T-helper 17 cell (primary cell): Measurements from ENCODE around the gene FGD6. TPM values are rescaled to one million over a fixed set of nuclear protein-coding genes. Genes with fewer than 3 reads are reported as not detected.

Experiments
- ATAC-seq: fragments of 150-1000 bp; cut with Tn5 transposase; 2 replicates; pipeline ENCODE4 v1.10.0; 2021; ENCODE audit warnings: mild to moderate bottlenecking, moderate library complexity
- DNase-seq, 3 donors: peaks; one replicate each; pipeline versions ENCODE4 v3.0.0 to v3.0.0-alpha.2; 2020 to 2021
- H3K9me3 ChIP-seq: one replicate; pipeline ENCODE4 v1.7.0; 2013; ENCODE audit warnings: low read length, mild to moderate bottlenecking; ENCODE audit not compliant: control insufficient read depth, poor library complexity, severe bottlenecking
- H3K27ac Mint-ChIP-seq: one replicate; pipeline ENCODE4 v1.8.0; 2022; ENCODE audit warnings: mild to moderate bottlenecking, moderate library complexity, mixed read lengths
- H3K27me3 Mint-ChIP-seq: one replicate; pipeline ENCODE4 v1.8.0; 2022; ENCODE audit warnings: mixed read lengths
- H3K36me3 Mint-ChIP-seq: one replicate; pipeline ENCODE4 v1.8.0; 2022; ENCODE audit warnings: low read depth, mixed read lengths
- H3K4me1 Mint-ChIP-seq: one replicate; pipeline ENCODE4 v1.8.0; 2022; ENCODE audit warnings: mild to moderate bottlenecking, mixed read lengths
- H3K4me3 Mint-ChIP-seq: one replicate; pipeline ENCODE4 v1.8.0; 2022; ENCODE audit warnings: mild to moderate bottlenecking, moderate library complexity, mixed read lengths
- total RNA-seq, 4 donors: library from RNA in 2 of 4; stranded (reverse) in 2 of 4; gene quantifications; one replicate each; pipeline ENCODE4 v1.2.3 and lab custom pipeline; 2022 to 2026

Gene FGD6
- total RNA-seq, 2 donors from 2014 or later = 1.2 to 1.3 TPM

DNA sequence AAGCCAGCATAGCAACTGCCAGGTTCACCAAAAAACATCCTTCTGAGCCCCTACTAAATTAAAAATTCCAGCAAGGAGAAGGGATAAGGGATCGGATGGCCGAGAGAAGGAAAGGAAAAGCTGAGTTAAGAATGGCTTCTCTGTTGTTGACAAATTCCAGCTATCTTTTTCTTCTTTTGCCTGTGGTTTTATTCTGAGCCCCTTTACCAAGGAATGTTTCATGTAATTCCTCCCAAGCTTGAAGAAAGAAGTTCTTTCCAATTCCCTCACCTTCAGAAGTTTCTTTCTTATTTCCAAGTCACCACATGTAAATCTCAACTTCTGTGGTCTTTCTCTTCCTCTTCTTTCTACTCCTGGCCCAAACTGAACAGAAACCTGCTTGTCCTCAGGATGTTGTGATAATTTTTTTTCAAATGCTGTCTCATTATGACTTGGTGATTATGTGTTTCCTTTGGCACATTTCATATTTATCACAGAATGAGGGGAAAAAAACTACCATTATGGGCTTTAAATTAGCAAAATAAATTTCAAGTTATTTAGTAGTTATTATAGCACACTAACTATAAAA lies 40.0 kb downstream of the FGD6 start:
- Mint-ChIP-seq H3K4me1 (no peaks in the 10 kb centered on the region), H3K4me3 (no peak overlapping the region), H3K27me3 (no peaks in the 10 kb centered on the region), H3K27ac (no peak overlapping the region), H3K36me3 (no peaks in the 10 kb centered on the region)
- DNase-seq = no peak
- H3K9me3 ChIP-seq = no peaks in the 10 kb centered on the region
- no peak for ATAC-seq

DNA sequence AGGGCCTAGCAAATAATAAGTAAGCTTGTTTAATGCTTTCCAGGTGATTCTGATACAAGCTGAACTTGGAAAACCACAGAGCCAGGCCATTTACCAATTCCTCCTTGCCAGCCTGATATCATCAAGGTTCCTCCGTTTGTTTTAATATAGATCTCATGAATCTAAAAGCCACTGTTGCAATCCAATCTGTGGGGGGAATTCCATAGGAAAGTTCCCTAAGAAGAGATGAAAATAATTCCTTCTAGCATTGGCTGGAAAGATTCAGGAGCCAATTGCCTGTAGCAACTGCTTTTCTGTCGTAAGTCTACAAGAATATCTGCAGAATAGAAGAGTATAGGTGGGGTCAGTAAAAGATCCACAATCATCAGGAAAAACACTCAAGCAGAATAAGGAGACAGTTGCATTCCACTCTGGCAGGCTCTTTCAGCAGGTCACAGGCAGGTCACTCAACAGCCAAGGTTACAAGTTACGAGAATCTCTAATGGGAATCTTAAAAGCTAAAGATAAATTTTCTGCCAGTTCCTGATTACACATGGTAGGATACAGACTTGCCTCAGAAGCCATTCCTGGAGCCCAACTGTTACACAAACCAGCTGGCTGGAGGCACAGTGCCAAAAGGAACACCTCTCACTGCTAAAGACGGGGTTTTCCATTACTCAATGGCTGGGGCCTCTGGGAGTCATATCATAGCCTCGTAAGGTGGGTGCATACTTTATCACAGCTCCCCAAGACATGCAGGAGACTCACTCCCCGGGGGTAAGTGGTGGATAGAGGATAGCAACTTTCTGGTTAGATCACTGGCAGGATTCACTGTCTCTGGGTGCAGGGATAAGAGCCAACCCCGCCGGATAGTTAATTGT lies 43.6 kb downstream of the FGD6 start:
- H3K36me3 Mint-ChIP-seq = peaks cover 3% of the 10 kb centered on the region
- no peaks in the 10 kb centered on the region for H3K4me1 Mint-ChIP-seq
- H3K27ac Mint-ChIP-seq = no peak overlapping the region
- no peaks in the 10 kb centered on the region for H3K27me3 Mint-ChIP-seq
- no peaks in the 10 kb centered on the region for H3K9me3 ChIP-seq
- DNase-seq = no peak
- ATAC-seq = no peak
- no peak overlapping the region for H3K4me3 Mint-ChIP-seq

DNA sequence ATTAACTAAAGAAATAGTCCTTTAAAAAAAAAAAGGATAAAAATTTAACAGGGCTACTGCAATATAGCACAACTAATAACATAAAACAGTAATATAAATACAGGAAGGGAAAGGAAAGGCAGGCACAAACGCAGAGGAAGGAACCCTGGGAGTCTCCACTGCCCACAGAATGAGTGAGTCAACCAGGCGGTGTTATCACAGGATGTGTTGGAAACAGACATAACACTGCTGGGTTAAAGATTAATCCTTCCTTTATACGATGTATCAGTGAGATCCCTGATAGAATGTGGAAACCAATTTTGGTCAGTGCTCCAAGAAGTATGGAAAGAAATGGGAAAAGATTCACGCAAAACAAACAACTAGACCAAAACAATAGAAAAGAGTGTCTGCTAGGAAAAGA lies 47.9 kb downstream of the FGD6 start:
- DNase-seq = no peak
- H3K36me3 Mint-ChIP-seq = peaks cover 3% of the 10 kb centered on the region

DNA sequence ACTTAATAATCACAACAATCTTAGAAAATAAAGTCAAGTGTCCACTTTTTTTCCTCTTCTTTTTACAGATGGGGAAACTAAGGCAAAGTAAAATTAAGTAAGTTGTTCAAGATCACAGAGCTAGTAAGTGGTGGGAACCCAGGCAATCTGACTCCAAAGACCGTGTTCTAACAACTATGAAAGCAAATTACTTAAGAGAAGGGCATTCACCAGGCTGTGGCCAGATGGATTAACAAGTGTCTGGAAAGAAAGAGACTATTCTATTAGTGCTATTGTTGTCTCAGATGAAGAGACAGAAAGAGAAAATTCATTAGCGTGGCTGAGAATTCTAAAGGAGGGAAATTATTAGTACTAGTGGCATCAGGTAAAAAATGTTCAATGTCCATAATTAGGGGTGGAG lies 48.5 kb downstream of the FGD6 start:
- ATAC-seq = no peak
- no peak overlapping the region for H3K4me3 Mint-ChIP-seq
- no peak for DNase-seq
- H3K36me3 Mint-ChIP-seq = peaks cover 3% of the 10 kb centered on the region
- no peak overlapping the region for H3K27ac Mint-ChIP-seq
- H3K9me3 ChIP-seq = no peaks in the 10 kb centered on the region
- H3K4me1 Mint-ChIP-seq = no peaks in the 10 kb centered on the region
- no peaks in the 10 kb centered on the region for H3K27me3 Mint-ChIP-seq

More for the DNA sequence above, 47.9 kb downstream of the FGD6 start:
- Mint-ChIP-seq H3K4me1 (no peaks in the 10 kb centered on the region), H3K27me3 (no peaks in the 10 kb centered on the region), H3K4me3 (no peak overlapping the region), H3K27ac (no peak overlapping the region)
- ATAC-seq = no peak
- H3K9me3 ChIP-seq = no peaks in the 10 kb centered on the region

DNA sequence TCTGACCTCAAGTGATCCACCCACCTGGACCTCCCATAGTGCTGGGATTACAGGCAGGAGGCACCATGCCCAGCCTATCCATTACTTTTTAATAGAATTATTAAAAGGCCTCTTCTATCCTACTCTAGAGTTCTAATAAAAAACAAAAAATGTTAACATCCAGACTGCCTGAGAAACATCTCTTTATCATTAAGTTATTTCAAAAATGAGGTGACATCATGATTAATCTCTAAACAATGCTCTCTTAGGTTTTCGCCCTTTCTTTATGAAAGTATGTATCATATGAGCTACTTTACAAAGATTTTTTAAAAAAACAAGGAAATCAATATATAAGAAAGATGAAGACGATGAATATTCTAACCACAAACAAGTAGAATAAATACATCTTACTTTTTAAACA lies 52.6 kb downstream of the FGD6 start:
- DNase-seq = no peak
- Mint-ChIP-seq H3K27me3 (no peaks in the 10 kb centered on the region), H3K27ac (no peak overlapping the region), H3K4me3 (no peak overlapping the region), H3K36me3 (peaks cover 3% of the 10 kb centered on the region), H3K4me1 (no peaks in the 10 kb centered on the region)
- H3K9me3 ChIP-seq = no peaks in the 10 kb centered on the region
- no peak for ATAC-seq

DNA sequence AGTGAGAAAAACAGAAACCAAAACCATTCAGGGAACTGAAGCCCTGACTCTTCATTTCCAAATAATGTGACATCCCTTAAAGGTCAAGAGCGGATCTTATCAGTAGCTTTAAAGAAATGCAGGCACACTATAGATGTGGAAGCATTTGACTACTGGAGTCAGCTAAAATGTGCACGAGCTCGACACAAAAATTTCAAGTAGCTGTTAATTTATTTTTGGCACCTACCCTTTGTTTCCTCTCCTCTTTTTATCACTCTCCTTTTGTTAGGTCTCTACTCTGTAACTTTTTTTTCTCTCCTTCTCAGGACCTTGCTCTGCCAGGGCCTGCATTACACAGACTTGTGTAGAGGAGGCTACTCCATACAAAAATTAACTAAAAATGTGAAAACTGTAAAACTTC lies 58.3 kb downstream of the FGD6 start:
- Mint-ChIP-seq H3K27ac (no peak overlapping the region), H3K36me3 (no peaks in the 10 kb centered on the region), H3K4me3 (no peak overlapping the region), H3K4me1 (no peaks in the 10 kb centered on the region), H3K27me3 (no peaks in the 10 kb centered on the region)
- DNase-seq = no peak
- H3K9me3 ChIP-seq = no peaks in the 10 kb centered on the region
- ATAC-seq = no peak

DNA sequence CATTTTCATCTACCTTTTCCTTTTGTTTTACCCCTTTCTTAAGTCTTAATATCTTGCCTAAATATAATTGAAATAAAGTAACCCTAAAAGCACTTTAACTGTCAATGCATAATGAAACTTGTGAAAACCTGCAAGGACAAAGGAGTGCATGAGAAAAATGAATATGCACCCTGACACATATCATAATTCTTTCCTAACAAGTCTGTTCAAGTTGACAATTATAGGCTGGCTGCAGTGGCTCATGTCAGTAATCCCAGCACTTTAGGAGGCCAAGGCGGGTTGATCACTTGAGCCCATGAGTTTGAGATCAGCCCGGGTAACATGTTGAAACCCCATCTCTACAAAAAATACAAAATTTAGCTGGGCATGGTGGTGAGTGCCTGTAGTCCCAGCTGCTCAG lies 65.4 kb downstream of the FGD6 start:
- H3K4me1 Mint-ChIP-seq = no peaks in the 10 kb centered on the region
- no peaks in the 10 kb centered on the region for H3K36me3 Mint-ChIP-seq
- no peaks in the 10 kb centered on the region for H3K9me3 ChIP-seq
- H3K27me3 Mint-ChIP-seq = peaks cover 4% of the 10 kb centered on the region
- H3K4me3 Mint-ChIP-seq = no peak overlapping the region
- no peak overlapping the region for H3K27ac Mint-ChIP-seq
- DNase-seq = no peak
- ATAC-seq = no peak

DNA sequence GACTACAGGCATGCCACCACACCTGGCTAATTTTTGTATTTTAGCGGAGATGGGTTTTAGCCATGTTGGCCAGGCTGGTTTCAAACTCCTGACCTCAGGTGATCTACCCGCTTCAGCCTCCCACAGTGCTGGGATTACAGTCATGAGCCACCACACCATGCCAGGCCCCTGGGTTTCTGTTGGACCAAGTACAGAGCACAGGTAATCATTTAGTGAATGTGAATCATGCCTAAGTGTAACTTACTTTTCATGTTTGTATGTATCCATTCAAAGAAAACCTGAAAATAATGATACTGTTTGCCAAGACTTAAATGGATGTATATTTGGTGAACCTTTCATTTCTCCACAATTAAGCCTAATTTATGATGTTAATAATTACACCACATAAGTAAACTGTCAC lies 65.9 kb downstream of the FGD6 start:
- H3K9me3 ChIP-seq = no peaks in the 10 kb centered on the region
- ATAC-seq = no peak
- Mint-ChIP-seq H3K27ac (no peak overlapping the region), H3K27me3 (peaks cover 4% of the 10 kb centered on the region), H3K4me1 (no peaks in the 10 kb centered on the region), H3K4me3 (no peak overlapping the region), H3K36me3 (no peaks in the 10 kb centered on the region)
- no peak for DNase-seq

DNA sequence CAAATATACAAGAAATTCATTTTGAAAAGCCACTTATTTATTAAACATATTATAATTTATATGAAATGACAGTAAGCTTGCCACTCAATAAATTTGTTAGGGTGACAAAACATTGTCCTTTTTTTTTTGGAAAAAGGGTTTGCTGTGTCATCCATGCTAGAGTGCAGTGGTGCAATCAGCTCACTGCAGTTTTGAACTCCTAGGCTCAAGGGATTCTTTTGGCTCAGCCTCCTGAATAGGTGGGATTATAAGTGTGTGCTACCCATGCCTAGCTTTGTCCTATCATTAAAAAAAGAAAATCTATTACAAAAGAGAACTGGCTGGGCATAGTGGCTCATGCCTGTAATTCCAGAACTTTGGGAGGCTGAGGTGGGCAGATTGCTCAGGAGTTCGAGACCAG lies 66.8 kb downstream of the FGD6 start:
- Mint-ChIP-seq H3K27me3 (peaks cover 4% of the 10 kb centered on the region), H3K4me3 (no peak overlapping the region), H3K27ac (no peak overlapping the region), H3K4me1 (no peaks in the 10 kb centered on the region), H3K36me3 (no peaks in the 10 kb centered on the region)
- no peak for ATAC-seq
- DNase-seq = no peak
- no peaks in the 10 kb centered on the region for H3K9me3 ChIP-seq

DNA sequence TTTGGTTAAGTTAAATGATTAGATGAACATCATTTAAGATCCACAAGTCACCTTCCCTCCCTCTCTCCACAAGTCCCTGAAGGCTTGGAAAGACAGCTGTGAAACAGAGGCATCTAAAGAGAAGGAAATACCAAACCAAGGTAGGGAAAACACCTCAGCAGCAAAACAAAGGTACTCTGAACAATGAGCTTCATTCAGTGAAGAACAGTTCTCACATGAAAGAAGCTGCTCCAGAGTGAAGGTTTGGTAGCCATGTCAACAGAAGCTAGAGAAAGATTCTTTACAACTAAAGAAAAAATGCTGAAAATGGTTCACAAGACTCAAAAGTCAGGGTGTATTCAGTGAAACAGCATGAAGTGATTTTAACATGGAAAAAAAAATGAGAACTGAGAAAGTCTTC lies 69.4 kb downstream of the FGD6 start:
- no peak overlapping the region for H3K27ac Mint-ChIP-seq
- H3K9me3 ChIP-seq = no peaks in the 10 kb centered on the region
- H3K36me3 Mint-ChIP-seq = no peaks in the 10 kb centered on the region
- no peak for DNase-seq
- ATAC-seq = no peak
- H3K4me3 Mint-ChIP-seq = no peak overlapping the region
- H3K4me1 Mint-ChIP-seq = no peaks in the 10 kb centered on the region
- peaks cover 4% of the 10 kb centered on the region for H3K27me3 Mint-ChIP-seq

DNA sequence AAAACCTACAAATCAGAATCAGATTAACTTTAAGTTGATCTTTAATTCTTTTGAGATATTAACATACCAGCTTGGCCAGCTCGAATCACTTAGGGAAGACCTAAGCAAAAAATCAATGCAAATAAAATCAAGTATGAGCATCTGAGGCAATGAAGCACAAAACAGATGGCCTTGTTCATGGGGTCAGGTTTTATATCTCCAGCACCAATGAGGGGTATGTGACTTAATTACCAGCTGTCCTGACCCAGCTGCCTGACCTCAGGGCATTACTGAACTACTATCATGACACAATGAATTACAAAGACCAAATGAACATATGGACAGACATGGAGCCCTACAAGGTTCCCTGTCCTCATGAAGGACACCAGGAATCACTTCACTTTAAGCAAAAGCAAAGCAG lies 70.5 kb downstream of the FGD6 start:
- Mint-ChIP-seq H3K27ac (no peak overlapping the region), H3K4me1 (no peaks in the 10 kb centered on the region), H3K27me3 (peaks cover 4% of the 10 kb centered on the region), H3K4me3 (no peak overlapping the region), H3K36me3 (no peaks in the 10 kb centered on the region)
- DNase-seq (no peak), ATAC-seq (no peak)
- H3K9me3 ChIP-seq = no peaks in the 10 kb centered on the region

DNA sequence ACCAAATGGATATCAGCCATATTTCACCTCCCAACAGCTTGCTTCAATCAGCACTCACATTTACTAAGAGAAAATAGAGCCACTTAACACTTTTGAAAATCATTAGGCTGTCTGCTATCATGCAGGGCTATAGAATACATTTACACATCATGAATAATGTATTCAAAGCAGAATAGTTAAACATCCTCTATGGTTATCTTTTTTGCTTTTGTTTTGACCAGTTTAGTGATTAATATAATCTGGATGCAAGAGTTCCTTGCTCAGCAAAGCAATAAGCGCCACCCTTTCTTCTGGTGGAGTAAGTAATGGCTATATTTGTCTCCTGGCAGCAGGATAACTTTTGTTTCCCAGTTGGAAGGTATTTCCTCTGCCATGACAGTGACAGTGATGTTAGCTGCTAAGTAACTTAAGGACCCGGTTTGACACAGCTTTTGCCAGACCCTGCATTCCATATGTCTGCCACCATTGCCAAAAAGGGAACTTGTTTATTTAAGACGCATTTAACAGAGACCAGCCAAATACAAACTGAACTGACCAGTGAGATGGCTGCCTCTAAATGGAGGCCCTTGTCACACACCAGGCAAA lies 73.6 kb downstream of the FGD6 start:
- H3K4me3 Mint-ChIP-seq = no peak overlapping the region
- ATAC-seq (no peak), DNase-seq (no peak)
- peaks cover 4% of the 10 kb centered on the region for H3K27me3 Mint-ChIP-seq
- no peaks in the 10 kb centered on the region for H3K36me3 Mint-ChIP-seq
- H3K27ac Mint-ChIP-seq = no peak overlapping the region
- no peaks in the 10 kb centered on the region for H3K4me1 Mint-ChIP-seq
- no peaks in the 10 kb centered on the region for H3K9me3 ChIP-seq

DNA sequence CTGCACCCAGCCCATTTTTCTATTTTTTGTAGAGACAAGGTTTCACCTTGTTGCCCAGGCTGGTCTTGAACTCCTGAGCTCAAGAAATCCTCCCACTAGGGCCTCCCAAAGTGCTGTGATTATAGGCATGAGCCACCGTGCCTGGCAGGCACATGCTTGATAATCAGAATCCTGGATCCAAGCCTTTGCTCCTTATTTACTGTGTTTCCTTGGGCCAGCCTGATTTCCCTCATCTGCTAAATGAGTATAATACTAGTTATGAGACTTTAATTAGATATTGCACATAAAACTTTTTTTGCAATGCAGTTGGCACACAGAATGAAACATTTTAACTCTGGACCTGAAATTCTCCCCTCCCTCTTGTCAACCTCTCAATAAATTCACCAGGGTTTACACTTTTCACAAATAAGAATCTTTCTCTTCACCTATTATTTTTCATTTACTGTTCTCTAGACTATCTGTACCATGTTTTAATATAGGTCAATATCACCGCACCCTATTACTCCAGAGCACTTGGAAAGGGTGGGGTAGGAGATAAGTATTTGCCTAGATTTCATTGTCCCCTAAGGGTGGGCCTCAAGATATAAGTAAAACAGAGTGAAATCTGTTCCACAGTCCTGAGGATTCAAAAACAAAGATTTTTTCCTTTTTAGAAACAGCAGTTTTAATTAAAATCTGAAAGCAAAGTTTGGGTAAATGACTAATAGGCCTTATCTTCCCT lies 74.7 kb downstream of the FGD6 start:
- H3K27ac Mint-ChIP-seq = no peak overlapping the region
- no peaks in the 10 kb centered on the region for H3K4me1 Mint-ChIP-seq
- H3K36me3 Mint-ChIP-seq = no peaks in the 10 kb centered on the region
- DNase-seq (no peak), ATAC-seq (no peak)
- peaks cover 4% of the 10 kb centered on the region for H3K27me3 Mint-ChIP-seq
- H3K4me3 Mint-ChIP-seq = no peak overlapping the region
- no peaks in the 10 kb centered on the region for H3K9me3 ChIP-seq
